Suprapubic skin (tissue), 4 donors: ENCODE data around the gene VRTN. TPM values are rescaled to one million over a fixed set of nuclear protein-coding genes. Genes with fewer than 3 reads are reported as not detected.

Source experiments
- DNase-seq, 2 donors: peaks; one replicate each; pipeline ENCODE4 v3.0.0-alpha.2; 2019; ENCODE audit warnings: low spot score in 2 of 2
- H3K27ac ChIP-seq: fragments of 200-600 bp; sonication (generic); one replicate; pipeline ENCODE4 v1.5.1; 2019
- H3K27me3 ChIP-seq: fragments of 200-600 bp; sonication (generic); one replicate; pipeline ENCODE4 v1.5.1; 2019
- H3K36me3 ChIP-seq: fragments of 200-600 bp; sonication (generic); one replicate; pipeline ENCODE4 v1.5.1; 2019
- H3K4me1 ChIP-seq: fragments of 200-600 bp; sonication (generic); one replicate; pipeline ENCODE4 v1.5.1; 2019
- H3K4me3 ChIP-seq: fragments of 200-600 bp; sonication (generic); one replicate; pipeline ENCODE4 v1.5.1; 2019; ENCODE audit warnings: mild to moderate bottlenecking
- H3K9me3 ChIP-seq: fragments of 200-600 bp; sonication (generic); one replicate; pipeline ENCODE4 v1.5.1; 2019
- CTCF ChIP-seq, 2 donors: fragments of 200-600 bp in 1 of 2; fragments of 450-650 bp in 1 of 2; sonication (generic) in 1 of 2; IDR thresholded peaks; one replicate each; pipeline ENCODE4 v1.5.1; 2016 to 2019; ENCODE audit warnings: antibody characterized with exemption in 2 of 2, mild to moderate bottlenecking in 1 of 2, moderate library complexity in 1 of 2
- EP300 ChIP-seq: sonication (generic); formaldehyde crosslinking; IDR thresholded peaks from one replicate; pipeline ENCODE4 v1.6.1; 2017; ENCODE audit warnings: antibody characterized with exemption
- POLR2A ChIP-seq, 2 donors: fragments of 450-650 bp; IDR thresholded peaks; one replicate each; pipeline ENCODE4 v1.6.1; 2017; ENCODE audit warnings: antibody characterized with exemption in 2 of 2, mild to moderate bottlenecking in 2 of 2, moderate library complexity in 2 of 2
- POLR2AphosphoS5 ChIP-seq, 3 donors: sonication (generic); formaldehyde crosslinking; IDR thresholded peaks; one replicate each; pipeline ENCODE4 v1.6.1; 2017; ENCODE audit warnings: antibody characterized with exemption in 3 of 3
- WGBS: methylation state at CpG from one replicate; pipeline ENCODE4 v1.1.5; 2018; 5-methylcytosine and 5-hydroxymethylcytosine counted together
- total RNA-seq, 4 donors: library from RNA; depleted of rRNA; stranded (reverse); fragments of >200 nt; gene quantifications; one replicate each; pipeline ENCODE4 v1.1.0, GENCODE V29; 2016

Gene VRTN
- total RNA-seq, 4 donors from 2014 or later: 0.17 to 0.21 TPM; not detected in 2

GRCh38 chr14:74409441-74409840, 61.2 kb downstream of the VRTN start:
- TF ChIP-seq POLR2AphosphoS5 (IDR thresholded peaks at IDR 0.05): no peak
- no peak for TF ChIP-seq EP300
- TF ChIP-seq POLR2A (IDR thresholded peaks at IDR 0.05): no peak
- TF ChIP-seq CTCF (IDR thresholded peaks at IDR 0.05): no peak
- no peaks in the 10 kb centered on the region for H3K9me3 ChIP-seq
- 80% methylated on average over 1 of the region's 6 CpGs for WGBS
- no peak overlapping the region for H3K27ac ChIP-seq
- no peaks in the 10 kb centered on the region for H3K4me1 ChIP-seq
- H3K27me3 ChIP-seq: peaks cover 21% of the 10 kb centered on the region
- DNase-seq: no peak
- H3K36me3 ChIP-seq: no peaks in the 10 kb centered on the region
- H3K4me3 ChIP-seq: no peak overlapping the region

Other genes with a start within 250 kb of the VRTN start
- gene VSX2, start 109.0 kb upstream of the VRTN start, total RNA-seq: not detected
- gene ABCD4, start 45.5 kb upstream of the VRTN start, total RNA-seq: 10 to 100 TPM; 22.2 to 87.5 (median 43.5) TPM
- under 1 TPM in 3 of 4 donors, not detected in 1; 0.21 to 0.91 (median 0.32) TPM for gene SYNDIG1L, start 77.7 kb downstream of the VRTN start, total RNA-seq
- gene NPC2, start 144.8 kb downstream of the VRTN start, total RNA-seq: 100 to 1,000 TPM; 274 to 450 (median 338) TPM
- gene ISCA2, start 145.3 kb downstream of the VRTN start, total RNA-seq: 10 to 100 TPM in 2 of 4 donors, 1 to 10 TPM in 2; 7.9 to 14.7 (median 11.2) TPM